Colonic mucosa (tissue), 4 donors: ENCODE data around the gene SYTL3. TPM values are rescaled to one million over a fixed set of nuclear protein-coding genes. Genes with fewer than 3 reads are reported as not detected.
"Not testable (repeated sequence)": the region's sequence is repeated elsewhere in the genome, so short reads cannot be mapped to it uniquely, and the experiment has no call there.

Experiments
- DNase-seq: peaks from one replicate; pipeline ENCODE4 v3.0.0-alpha.2; 2020
- H3K27ac ChIP-seq: fragments of 200-600 bp; one replicate; pipeline ENCODE4 v1.8.0; 2021
- H3K27me3 ChIP-seq: fragments of 200-600 bp; one replicate; pipeline ENCODE4 v1.8.0; 2021
- H3K36me3 ChIP-seq: fragments of 200-600 bp; one replicate; pipeline ENCODE4 v1.8.0; 2021
- H3K4me1 ChIP-seq: fragments of 200-600 bp; one replicate; pipeline ENCODE4 v1.8.0; 2021; ENCODE audit warnings: mild to moderate bottlenecking
- H3K4me3 ChIP-seq: fragments of 200-600 bp; one replicate; pipeline ENCODE4 v1.8.0; 2021
- H3K9ac ChIP-seq, 2 donors: one replicate each; pipeline ENCODE4 v1.7.0; 2013; ENCODE audit warnings: control low read depth in 2 of 2, low read depth in 2 of 2, low read length in 2 of 2
- H3K9me3 ChIP-seq: fragments of 200-600 bp; one replicate; pipeline ENCODE4 v1.8.0; 2021
- intact Hi-C: fragments of 100-400 bp; cut with DNase I; formaldehyde crosslinking; loops from one replicate; pipeline ENCODE4 v1.14.1; 2022
- total RNA-seq, 2 donors: library from RNA; stranded (reverse); fragmentation: NEBNext Ultra II Directional in 1 of 2; extraction: Animal tissue kit (Norgen Biotek cat#: 25700) in 1 of 2; gene quantifications; one replicate each; pipeline ENCODE4 v1.2.1, GENCODE V29; 2021
- TF ChIP-seq, protein P1 (sequence below): fragments of 200-600 bp; IDR thresholded peaks from one replicate; pipeline ENCODE4 v1.8.0; 2022; ENCODE audit warnings: antibody characterized with exemption, mild to moderate bottlenecking
- donor health status: healthy.
- donor health status: DM: no; HTN: no; CAD: no.
- donor health status: DM: no; HTN: no; CAD: no.

The SYTL3 gene
- total RNA-seq = 1 to 10 TPM; 1.1 to 3.1 TPM

DNA sequence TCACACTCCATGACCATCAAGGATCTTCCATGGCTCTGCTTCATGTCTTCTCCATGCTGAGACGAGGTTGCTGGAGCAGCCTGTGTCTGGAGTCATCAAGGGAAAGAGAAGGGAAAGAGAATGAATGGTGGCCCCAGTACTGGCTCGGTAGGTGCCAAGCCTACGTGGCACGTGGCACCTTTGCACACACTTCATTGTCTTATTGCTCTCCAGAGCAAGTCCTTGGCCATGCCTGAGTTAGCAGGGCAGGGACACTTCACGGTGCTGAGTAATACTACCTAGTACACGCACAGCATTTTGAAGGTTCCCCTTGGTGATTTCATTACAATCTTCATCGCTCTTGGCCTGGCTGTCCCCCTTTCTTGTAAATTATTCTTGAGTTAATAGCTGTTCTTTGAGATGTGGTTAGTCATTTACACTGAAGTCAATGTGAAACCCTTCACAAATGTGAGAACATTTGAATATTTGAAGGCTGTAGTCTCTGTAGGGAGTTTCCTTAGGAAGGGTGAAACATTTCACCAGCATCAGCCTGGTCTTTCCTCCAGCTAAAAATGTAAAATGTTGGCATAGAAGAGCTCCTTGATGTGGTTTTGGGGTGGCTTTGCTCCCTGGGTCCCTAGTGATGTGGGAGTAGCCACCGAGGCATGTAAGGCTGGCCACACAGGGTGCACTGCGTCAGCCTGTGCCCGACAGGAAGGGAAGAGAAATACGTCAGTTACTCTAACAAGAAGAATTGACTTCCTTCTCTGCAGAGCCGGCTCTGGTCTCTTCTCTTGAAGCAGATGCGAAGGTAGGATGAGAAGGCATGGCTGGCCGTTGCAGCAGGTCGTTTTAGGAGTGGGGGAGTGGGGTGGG lies at the start of gene SYTL3:
SYTL3 (plus strand) TSS at position 766 of the 855 bp plus-strand sequence. CDS start 13,215 bp downstream, outside the sequence.
- TF ChIP-seq, protein P1, sequence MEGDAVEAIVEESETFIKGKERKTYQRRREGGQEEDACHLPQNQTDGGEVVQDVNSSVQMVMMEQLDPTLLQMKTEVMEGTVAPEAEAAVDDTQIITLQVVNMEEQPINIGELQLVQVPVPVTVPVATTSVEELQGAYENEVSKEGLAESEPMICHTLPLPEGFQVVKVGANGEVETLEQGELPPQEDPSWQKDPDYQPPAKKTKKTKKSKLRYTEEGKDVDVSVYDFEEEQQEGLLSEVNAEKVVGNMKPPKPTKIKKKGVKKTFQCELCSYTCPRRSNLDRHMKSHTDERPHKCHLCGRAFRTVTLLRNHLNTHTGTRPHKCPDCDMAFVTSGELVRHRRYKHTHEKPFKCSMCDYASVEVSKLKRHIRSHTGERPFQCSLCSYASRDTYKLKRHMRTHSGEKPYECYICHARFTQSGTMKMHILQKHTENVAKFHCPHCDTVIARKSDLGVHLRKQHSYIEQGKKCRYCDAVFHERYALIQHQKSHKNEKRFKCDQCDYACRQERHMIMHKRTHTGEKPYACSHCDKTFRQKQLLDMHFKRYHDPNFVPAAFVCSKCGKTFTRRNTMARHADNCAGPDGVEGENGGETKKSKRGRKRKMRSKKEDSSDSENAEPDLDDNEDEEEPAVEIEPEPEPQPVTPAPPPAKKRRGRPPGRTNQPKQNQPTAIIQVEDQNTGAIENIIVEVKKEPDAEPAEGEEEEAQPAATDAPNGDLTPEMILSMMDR = no peak
- intact Hi-C loops = no loop called here
- H3K9ac ChIP-seq = peak within 1 kb of the TSS in 1 of 2 donors; percentile 59
- no peaks in the 10 kb centered on the region for H3K27me3 ChIP-seq
- H3K4me1 ChIP-seq = peaks cover 4% of the 10 kb centered on the region
- no peaks in the 10 kb centered on the region for H3K36me3 ChIP-seq
- H3K4me3 ChIP-seq = no peak within 1 kb of the TSS
- H3K27ac ChIP-seq = peak within 1 kb of the TSS; percentile 36
- DNase-seq = peak; percentile 55
- H3K9me3 ChIP-seq = no peaks in the 10 kb centered on the region

- H3K27me3 ChIP-seq = no peaks in the 10 kb centered on the region
- DNase-seq = no peak
- H3K9me3 ChIP-seq = no peaks in the 10 kb centered on the region
- H3K36me3 ChIP-seq = no peaks in the 10 kb centered on the region
- H3K4me1 ChIP-seq = no peaks in the 10 kb centered on the region
- no peak overlapping the region for H3K27ac ChIP-seq
- H3K9ac ChIP-seq = no peak overlapping the region
- no peak overlapping the region for H3K4me3 ChIP-seq
- intact Hi-C loops = loop anchor here (5.0 kb wide), 1 partner anchor 381 kb away; no protein-coding TSS in a partner anchor
- TF ChIP-seq, protein P1 = no peak
Measured at GRCh38 chr6:158603261-158604047, 46.4 kb upstream of the SYTL3 start.

DNA sequence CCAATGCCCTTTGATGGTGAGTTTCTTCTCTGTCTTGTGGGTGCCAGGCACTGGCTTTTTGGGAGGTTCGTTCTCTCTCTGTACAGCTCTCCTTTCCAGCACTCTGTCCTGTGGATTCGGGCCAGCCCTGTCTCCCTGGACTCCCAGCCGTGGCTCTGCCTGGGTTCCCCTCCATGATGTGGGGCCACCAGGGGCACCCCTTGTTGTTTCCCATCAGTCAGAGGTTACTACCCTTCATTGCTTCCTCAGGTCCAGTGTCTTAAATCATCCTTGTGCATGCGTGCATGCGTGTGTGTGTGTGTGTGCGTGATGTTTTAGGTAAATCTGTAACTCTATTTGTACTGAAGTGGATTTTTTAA lies 45.8 kb upstream of the SYTL3 start:
- Histone ChIP-seq H3K9ac (no peak overlapping the region), H3K4me3 (no peak overlapping the region), H3K27me3 (no peaks in the 10 kb centered on the region), H3K27ac (no peak overlapping the region), H3K36me3 (no peaks in the 10 kb centered on the region), H3K4me1 (no peaks in the 10 kb centered on the region), H3K9me3 (no peaks in the 10 kb centered on the region)
- no peak for DNase-seq
- intact Hi-C loops = loop anchor here (5.0 kb wide), 1 partner anchor 382 kb away; no protein-coding TSS in a partner anchor
- TF ChIP-seq, protein P1 = no peak

GRCh38 chr6:158605266-158605878 lies 44.5 kb upstream of the SYTL3 start:
- no peak overlapping the region for H3K4me3 ChIP-seq
- H3K4me1 ChIP-seq = no peaks in the 10 kb centered on the region
- peaks cover 8% of the 10 kb centered on the region for H3K36me3 ChIP-seq
- DNase-seq = peak; percentile 73
- no peak overlapping the region for H3K9ac ChIP-seq
- H3K9me3 ChIP-seq = no peaks in the 10 kb centered on the region
- H3K27me3 ChIP-seq = no peaks in the 10 kb centered on the region
- TF ChIP-seq, protein P1 = peak; percentile 77
- intact Hi-C loops = no loop called here
- H3K27ac ChIP-seq = no peak overlapping the region

GRCh38 chr6:158606011-158606410 lies 43.8 kb upstream of the SYTL3 start:
- H3K9ac ChIP-seq, H3K27ac ChIP-seq, H3K4me3 ChIP-seq, H3K36me3 ChIP-seq, H3K9me3 ChIP-seq, DNase-seq, H3K4me1 ChIP-seq, H3K27me3 ChIP-seq, intact Hi-C loops: not testable (repeated sequence)
